ENCODE data around the gene HOXA5.
A peak's percentile ranks its signal among the peaks of the same experiment; 100 is the strongest.

HOXA5 gene

DNA sequence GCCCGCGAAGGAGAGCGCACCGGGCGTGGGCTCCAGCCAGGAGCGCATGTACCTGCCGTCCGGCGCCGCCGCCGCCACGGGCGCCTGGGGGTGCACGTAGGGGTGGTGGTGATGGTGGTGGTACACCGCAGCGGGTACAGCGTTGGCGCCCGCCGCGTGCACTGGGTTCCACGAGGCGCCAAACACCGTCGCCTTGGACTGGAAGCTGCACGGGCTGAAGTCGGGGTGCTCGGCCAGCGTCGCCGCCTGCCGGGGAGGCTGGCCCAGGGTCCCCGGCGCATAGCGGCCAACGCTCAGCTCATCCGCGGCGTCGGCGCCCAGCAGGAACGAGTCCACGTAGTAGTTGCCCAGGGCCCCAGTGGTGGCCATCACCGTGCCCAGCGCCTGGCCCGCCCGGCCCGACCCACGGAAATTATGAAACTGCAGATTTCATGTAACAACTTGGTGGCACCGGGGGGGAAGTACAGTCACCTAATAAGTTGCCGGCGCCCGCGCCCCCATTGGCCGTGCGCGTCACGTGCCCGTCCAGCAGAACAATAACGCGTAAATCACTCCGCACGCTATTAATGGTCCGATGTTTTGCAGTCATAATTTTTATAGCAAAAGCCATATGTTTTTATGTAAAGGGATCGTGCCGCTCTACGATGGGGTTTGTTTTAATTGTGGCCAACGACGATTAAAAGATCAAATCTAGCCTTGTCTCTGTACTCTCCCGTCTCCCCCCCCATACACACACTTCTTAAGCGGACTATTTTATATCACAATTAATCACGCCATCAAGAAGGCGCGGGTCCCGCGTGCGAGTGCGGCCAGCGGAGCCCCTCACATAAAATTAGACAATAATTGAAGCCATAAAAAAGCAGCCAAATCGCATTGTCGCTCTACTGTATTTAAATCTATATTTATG is 21.9 kb upstream of the HOXA5 start, which contains the start of gene HOXA9 (continued):
- TF ChIP-seq, protein P1, sequence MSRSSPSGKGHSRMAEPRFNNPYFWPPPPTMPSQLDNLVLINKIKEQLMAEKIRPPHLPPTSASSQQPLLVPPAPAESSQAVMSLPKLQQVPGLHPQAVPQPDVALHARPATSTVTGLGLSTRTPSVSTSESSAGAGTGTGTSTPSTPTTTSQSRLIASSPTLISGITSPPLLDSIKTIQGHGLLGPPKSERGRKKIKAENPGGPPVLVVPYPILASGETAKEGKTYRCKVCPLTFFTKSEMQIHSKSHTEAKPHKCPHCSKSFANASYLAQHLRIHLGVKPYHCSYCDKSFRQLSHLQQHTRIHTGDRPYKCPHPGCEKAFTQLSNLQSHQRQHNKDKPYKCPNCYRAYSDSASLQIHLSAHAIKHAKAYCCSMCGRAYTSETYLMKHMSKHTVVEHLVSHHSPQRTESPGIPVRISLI (tag by site-specific recombination; IDR thresholded peaks at IDR 0.05) = peak; percentile 75
- TF ChIP-seq HOXD13 (CRISPR knock-in tag; IDR thresholded peaks at IDR 0.05; ENCODE audit: borderline replicate concordance) (peak; percentile 76; the same call in 1 of the 2 replicates), ZNF843 (tag by site-specific recombination; IDR thresholded peaks at IDR 0.05) (peak; percentile 100), ZNF600 (tag by site-specific recombination; IDR thresholded peaks at IDR 0.05) (no peak), ZNF366 (tag by site-specific recombination; conservative IDR thresholded peaks at IDR 0.05) (peak; percentile 96), ZNF473 (tag by site-specific recombination; IDR thresholded peaks at IDR 0.05) (no peak), ZNF830 (tag by site-specific recombination; IDR thresholded peaks at IDR 0.05; ENCODE audit: low read depth) (no peak), HOXC10 (CRISPR knock-in tag; IDR thresholded peaks at IDR 0.05) (no peak), GLI4 (tag by site-specific recombination; IDR thresholded peaks at IDR 0.05) (no peak), MZF1 (tag by site-specific recombination; IDR thresholded peaks at IDR 0.05; ENCODE audit: borderline replicate concordance) (peak; percentile 50; the same call in 1 of the 2 replicates), ZNF610 (tag by site-specific recombination; IDR thresholded peaks at IDR 0.05; ENCODE audit: borderline replicate concordance) (peak; percentile 58; the same call in 1 of the 2 replicates), ZNF76 (tag by site-specific recombination; IDR thresholded peaks at IDR 0.05; ENCODE audit: borderline replicate concordance, low read depth) (peak; percentile 57), ZNF768 (tag by site-specific recombination; IDR thresholded peaks at IDR 0.05) (no peak), PRDM1 (tag by site-specific recombination; IDR thresholded peaks at IDR 0.05) (no peak), ZNF114 (tag by site-specific recombination; IDR thresholded peaks at IDR 0.05) (no peak)
- TF ChIP-seq, protein P2, sequence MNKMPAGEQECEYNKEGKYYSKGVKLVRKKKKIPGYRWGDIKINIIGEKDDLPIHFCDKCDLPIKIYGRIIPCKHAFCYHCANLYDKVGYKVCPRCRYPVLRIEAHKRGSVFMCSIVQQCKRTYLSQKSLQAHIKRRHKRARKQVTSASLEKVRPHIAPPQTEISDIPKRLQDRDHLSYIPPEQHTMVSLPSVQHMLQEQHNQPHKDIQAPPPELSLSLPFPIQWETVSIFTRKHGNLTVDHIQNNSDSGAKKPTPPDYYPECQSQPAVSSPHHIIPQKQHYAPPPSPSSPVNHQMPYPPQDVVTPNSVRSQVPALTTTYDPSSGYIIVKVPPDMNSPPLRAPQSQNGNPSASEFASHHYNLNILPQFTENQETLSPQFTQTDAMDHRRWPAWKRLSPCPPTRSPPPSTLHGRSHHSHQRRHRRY (tag by site-specific recombination; IDR thresholded peaks at IDR 0.05) = no peak; the same call in none of the 2 replicates
- TF ChIP-seq, protein P3, sequence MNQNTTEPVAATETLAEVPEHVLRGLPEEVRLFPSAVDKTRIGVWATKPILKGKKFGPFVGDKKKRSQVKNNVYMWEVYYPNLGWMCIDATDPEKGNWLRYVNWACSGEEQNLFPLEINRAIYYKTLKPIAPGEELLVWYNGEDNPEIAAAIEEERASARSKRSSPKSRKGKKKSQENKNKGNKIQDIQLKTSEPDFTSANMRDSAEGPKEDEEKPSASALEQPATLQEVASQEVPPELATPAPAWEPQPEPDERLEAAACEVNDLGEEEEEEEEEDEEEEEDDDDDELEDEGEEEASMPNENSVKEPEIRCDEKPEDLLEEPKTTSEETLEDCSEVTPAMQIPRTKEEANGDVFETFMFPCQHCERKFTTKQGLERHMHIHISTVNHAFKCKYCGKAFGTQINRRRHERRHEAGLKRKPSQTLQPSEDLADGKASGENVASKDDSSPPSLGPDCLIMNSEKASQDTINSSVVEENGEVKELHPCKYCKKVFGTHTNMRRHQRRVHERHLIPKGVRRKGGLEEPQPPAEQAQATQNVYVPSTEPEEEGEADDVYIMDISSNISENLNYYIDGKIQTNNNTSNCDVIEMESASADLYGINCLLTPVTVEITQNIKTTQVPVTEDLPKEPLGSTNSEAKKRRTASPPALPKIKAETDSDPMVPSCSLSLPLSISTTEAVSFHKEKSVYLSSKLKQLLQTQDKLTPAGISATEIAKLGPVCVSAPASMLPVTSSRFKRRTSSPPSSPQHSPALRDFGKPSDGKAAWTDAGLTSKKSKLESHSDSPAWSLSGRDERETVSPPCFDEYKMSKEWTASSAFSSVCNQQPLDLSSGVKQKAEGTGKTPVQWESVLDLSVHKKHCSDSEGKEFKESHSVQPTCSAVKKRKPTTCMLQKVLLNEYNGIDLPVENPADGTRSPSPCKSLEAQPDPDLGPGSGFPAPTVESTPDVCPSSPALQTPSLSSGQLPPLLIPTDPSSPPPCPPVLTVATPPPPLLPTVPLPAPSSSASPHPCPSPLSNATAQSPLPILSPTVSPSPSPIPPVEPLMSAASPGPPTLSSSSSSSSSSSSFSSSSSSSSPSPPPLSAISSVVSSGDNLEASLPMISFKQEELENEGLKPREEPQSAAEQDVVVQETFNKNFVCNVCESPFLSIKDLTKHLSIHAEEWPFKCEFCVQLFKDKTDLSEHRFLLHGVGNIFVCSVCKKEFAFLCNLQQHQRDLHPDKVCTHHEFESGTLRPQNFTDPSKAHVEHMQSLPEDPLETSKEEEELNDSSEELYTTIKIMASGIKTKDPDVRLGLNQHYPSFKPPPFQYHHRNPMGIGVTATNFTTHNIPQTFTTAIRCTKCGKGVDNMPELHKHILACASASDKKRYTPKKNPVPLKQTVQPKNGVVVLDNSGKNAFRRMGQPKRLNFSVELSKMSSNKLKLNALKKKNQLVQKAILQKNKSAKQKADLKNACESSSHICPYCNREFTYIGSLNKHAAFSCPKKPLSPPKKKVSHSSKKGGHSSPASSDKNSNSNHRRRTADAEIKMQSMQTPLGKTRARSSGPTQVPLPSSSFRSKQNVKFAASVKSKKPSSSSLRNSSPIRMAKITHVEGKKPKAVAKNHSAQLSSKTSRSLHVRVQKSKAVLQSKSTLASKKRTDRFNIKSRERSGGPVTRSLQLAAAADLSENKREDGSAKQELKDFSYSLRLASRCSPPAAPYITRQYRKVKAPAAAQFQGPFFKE (tag by site-specific recombination; IDR thresholded peaks at IDR 0.05; ENCODE audit: borderline replicate concordance) = no peak
